ENCODE results near the gene LSR.

DNA sequence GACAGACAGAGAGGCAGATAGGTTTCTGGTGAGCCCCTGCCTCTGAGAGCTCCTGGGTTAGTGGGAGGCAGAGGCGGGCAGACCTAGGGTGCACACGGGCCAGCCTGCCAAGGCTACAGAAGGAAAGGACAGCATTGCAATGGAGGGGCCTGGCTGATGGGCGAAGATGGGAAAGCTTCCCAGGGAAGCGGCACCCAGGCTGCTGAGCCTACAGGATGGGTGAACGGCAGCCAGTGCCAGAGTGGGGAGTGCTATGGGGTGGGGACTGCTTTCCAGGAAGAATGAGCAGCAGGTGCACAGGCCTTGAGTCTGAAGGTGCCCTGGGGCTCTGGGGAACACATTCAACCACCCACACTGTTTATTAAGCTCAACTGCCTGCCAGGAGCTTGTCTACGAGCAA is 42.5 kb downstream of the LSR start:
- TF ChIP-seq ZNF274 (IDR thresholded peaks at IDR 0.05; ENCODE audit: low read depth, low read length) (no peak), SUZ12 (IDR thresholded peaks at IDR 0.05; ENCODE audit: extremely low read depth, insufficient read depth, insufficient read length) (no peak), YY1 (IDR thresholded peaks at IDR 0.05; ENCODE audit: insufficient read depth, insufficient read length) (no peak)

All from NT2/D1 (cell line).